GM18867 (cell line): ENCODE results near the gene GLYR1.

ENCODE experiments used
- ATAC-seq: cut with Tn5 transposase; IDR thresholded peaks from one replicate; pipeline ENCODE4 v1.9.1; 2021; ENCODE audit warnings: mild to moderate bottlenecking, moderate library complexity; ENCODE audit not compliant: unreplicated experiment

The GLYR1 gene

GRCh38 chr16:4852221-4852872 is 5.3 kb upstream of the GLYR1 start:
- no peak for ATAC-seq

- ATAC-seq: no peak
Observed at GRCh38 chr16:4850211-4850610, 3.1 kb upstream of the GLYR1 start.

- ATAC-seq: peak; percentile 22
Observed at GRCh38 chr16:4847774-4848587, 893 bp upstream of the GLYR1 start.

GRCh38 chr16:4846503-4846900 is 586 bp downstream of the GLYR1 start:
- ATAC-seq: peak; percentile 32

- ATAC-seq: no peak
Observed at GRCh38 chr16:4840984-4841383, 6.1 kb downstream of the GLYR1 start.

GRCh38 chr16:4839942-4840341 is 7.1 kb downstream of the GLYR1 start:
- ATAC-seq: no peak

GRCh38 chr16:4837733-4838501 is 9.2 kb downstream of the GLYR1 start:
- ATAC-seq: no peak

GRCh38 chr16:4836727-4837126 is 10.4 kb downstream of the GLYR1 start:
- ATAC-seq: no peak

- ATAC-seq: no peak
Observed at GRCh38 chr16:4833584-4833983, 13.5 kb downstream of the GLYR1 start.

GRCh38 chr16:4832698-4833343 is 14.3 kb downstream of the GLYR1 start:
- ATAC-seq: no peak

- no peak for ATAC-seq
Observed at GRCh38 chr16:4831616-4832015, 15.5 kb downstream of the GLYR1 start.

GRCh38 chr16:4830408-4830807 is 16.7 kb downstream of the GLYR1 start:
- no peak for ATAC-seq

- no peak for ATAC-seq
Observed at GRCh38 chr16:4828567-4829321, 18.3 kb downstream of the GLYR1 start.

- no peak for ATAC-seq
Observed at GRCh38 chr16:4826980-4827379, 20.1 kb downstream of the GLYR1 start.

- no peak for ATAC-seq
Observed at GRCh38 chr16:4826526-4826925, 20.6 kb downstream of the GLYR1 start.

- no peak for ATAC-seq
Observed at GRCh38 chr16:4825196-4825595, 21.9 kb downstream of the GLYR1 start.

GRCh38 chr16:4820652-4821051 is 26.4 kb downstream of the GLYR1 start:
- no peak for ATAC-seq

- no peak for ATAC-seq
Observed at GRCh38 chr16:4814542-4815173, 32.4 kb downstream of the GLYR1 start.

- ATAC-seq: no peak
Observed at GRCh38 chr16:4814046-4814445, 33.0 kb downstream of the GLYR1 start.
